Fibroblast of mammary gland (primary cell): ENCODE results near the gene BIRC3.

ENCODE experiments used
- DNase-seq: peaks from one replicate; pipeline ENCODE4 v3.0.0-alpha.2; 2010; ENCODE audit warnings: low read depth
- H3K4me3 ChIP-seq: 2 replicates; pipeline ENCODE4 v1.5.1; 2011; ENCODE audit warnings: low read depth, mild to moderate bottlenecking, low read length, moderate library complexity; ENCODE audit not compliant: control insufficient read depth
- TF ChIP-seq, protein P1 (sequence below): conservative IDR thresholded peaks from 2 replicates; pipeline ENCODE4 v1.5.1; 2011; ENCODE audit warnings: low read depth, low read length, inconsistent platforms; ENCODE audit not compliant: control insufficient read depth, insufficient read depth

The BIRC3 gene

DNA sequence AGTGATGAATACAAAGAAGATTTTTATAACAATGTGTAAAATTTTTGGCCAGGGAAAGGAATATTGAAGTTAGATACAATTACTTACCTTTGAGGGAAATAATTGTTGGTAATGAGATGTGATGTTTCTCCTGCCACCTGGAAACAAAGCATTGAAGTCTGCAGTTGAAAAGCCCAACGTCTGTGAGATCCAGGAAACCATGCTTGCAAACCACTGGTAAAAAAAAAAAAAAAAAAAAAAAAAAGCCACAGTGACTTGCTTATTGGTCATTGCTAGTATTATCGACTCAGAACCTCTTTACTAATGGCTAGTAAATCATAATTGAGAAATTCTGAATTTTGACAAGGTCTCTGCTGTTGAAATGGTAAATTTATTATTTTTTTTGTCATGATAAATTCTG, 5.3 kb downstream of the BIRC3 start:
- no peak for DNase-seq
- TF ChIP-seq, protein P1, sequence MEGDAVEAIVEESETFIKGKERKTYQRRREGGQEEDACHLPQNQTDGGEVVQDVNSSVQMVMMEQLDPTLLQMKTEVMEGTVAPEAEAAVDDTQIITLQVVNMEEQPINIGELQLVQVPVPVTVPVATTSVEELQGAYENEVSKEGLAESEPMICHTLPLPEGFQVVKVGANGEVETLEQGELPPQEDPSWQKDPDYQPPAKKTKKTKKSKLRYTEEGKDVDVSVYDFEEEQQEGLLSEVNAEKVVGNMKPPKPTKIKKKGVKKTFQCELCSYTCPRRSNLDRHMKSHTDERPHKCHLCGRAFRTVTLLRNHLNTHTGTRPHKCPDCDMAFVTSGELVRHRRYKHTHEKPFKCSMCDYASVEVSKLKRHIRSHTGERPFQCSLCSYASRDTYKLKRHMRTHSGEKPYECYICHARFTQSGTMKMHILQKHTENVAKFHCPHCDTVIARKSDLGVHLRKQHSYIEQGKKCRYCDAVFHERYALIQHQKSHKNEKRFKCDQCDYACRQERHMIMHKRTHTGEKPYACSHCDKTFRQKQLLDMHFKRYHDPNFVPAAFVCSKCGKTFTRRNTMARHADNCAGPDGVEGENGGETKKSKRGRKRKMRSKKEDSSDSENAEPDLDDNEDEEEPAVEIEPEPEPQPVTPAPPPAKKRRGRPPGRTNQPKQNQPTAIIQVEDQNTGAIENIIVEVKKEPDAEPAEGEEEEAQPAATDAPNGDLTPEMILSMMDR, result no peak
- H3K4me3 ChIP-seq, result no peak overlapping the region

DNA sequence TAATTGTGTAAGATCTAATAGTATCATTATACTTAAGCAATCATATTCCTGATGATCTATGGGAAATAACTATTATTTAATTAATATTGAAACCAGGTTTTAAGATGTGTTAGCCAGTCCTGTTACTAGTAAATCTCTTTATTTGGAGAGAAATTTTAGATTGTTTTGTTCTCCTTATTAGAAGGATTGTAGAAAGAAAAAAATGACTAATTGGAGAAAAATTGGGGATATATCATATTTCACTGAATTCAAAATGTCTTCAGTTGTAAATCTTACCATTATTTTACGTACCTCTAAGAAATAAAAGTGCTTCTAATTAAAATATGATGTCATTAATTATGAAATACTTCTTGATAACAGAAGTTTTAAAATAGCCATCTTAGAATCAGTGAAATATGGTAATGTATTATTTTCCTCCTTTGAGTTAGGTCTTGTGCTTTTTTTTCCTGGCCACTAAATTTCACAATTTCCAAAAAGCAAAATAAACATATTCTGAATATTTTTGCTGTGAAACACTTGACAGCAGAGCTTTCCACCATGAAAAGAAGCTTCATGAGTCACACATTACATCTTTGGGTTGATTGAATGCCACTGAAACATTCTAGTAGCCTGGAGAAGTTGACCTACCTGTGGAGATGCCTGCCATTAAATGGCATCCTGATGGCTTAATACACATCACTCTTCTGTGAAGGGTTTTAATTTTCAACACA, 6.4 kb downstream of the BIRC3 start:
- no peak overlapping the region for H3K4me3 ChIP-seq
- TF ChIP-seq, protein P1, result no peak
- peak; percentile 72 for DNase-seq

DNA sequence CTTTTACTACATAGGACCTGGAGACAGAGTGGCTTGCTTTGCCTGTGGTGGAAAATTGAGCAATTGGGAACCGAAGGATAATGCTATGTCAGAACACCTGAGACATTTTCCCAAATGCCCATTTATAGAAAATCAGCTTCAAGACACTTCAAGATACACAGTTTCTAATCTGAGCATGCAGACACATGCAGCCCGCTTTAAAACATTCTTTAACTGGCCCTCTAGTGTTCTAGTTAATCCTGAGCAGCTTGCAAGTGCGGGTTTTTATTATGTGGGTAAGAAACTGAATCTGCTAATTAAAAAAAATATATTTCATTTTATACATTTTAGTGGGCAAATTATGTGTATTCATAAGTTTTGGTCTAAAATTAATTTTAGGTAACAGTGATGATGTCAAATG, 7.8 kb downstream of the BIRC3 start:
- TF ChIP-seq, protein P1, result no peak
- no peak for DNase-seq
- H3K4me3 ChIP-seq, result no peak overlapping the region

DNA sequence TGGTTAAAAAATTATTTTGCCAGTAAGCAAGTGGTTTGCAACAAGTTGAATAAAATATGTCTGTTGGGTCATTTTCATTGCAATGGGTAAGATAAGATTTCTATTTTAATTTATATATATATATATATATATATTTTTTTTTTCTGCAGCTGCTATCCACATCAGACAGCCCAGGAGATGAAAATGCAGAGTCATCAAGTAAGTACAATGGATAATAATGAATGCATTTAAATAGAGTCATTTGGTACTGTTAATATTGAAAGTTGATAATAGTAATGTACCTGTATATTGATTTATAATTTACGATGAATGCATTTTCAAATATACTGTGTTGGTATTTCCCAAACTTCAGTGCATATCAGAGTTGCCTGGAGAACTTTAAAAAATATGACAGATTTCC, 11.5 kb downstream of the BIRC3 start:
- no peak overlapping the region for H3K4me3 ChIP-seq
- no peak for DNase-seq
- TF ChIP-seq, protein P1, result no peak

DNA sequence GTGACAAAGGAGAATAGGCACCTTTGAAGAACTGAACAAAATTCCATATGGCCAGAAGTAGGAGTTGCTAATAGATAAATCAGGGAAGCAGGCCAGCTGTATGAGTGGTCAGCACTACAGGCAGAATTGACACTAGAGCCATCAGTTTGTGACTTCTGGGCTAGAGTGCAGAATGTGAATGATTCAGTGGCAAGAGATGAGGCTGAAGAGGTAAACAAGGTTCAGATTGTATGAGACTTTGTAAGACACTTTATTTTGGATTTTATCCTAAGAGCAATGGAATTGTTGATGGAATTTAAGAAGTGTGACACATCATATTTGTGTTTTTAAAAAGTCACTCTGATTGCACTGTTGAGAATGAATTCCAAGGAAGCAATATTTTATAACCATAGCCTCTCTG, 12.9 kb downstream of the BIRC3 start:
- DNase-seq, result no peak
- H3K4me3 ChIP-seq, result no peak overlapping the region
- TF ChIP-seq, protein P1, result no peak

DNA sequence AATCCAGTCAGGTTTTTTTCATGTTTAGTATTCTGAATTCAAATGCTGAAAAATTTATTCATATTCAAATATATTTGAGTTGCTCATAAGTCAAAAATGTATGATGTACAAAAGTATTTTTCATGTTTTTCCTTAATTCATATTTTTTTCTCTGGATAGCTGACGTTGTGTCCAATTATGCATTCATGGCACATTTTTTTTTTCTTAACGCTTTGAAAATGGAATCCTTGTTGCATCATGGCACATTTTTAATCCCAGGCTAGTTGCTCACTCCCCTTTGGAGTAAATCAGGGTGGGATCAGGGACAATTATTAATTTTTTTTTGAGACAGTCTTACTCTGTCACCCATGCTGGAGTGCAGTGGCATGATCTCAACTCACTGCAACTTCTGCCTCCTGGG, 14.1 kb downstream of the BIRC3 start:
- no peak overlapping the region for H3K4me3 ChIP-seq
- TF ChIP-seq, protein P1, result no peak
- no peak for DNase-seq

DNA sequence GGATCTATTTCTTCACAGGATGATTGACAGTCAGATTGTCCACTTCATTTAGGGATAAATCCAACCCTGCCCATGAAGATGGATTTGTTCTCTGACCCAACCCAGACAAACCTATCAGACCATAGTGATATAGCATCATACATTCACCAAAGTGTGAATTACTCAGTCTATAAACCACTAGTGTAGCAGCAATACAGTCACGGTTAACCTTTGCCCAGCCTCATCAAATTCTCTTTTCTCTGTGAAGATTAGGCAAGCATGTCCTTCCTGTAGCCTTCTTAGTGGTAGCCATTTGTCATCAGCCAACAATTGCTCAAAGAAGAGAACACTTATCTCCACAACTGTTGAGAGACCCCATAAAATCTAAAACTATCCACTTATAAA, 15.3 kb downstream of the BIRC3 start:
- peak; percentile 35 for DNase-seq
- TF ChIP-seq, protein P1, result no peak
- no peak overlapping the region for H3K4me3 ChIP-seq
